ENCODE measurements around the gene ABCA4. TPM values are rescaled to one million over a fixed set of nuclear protein-coding genes. Genes with fewer than 3 reads are reported as not detected.

The ABCA4 gene
- total RNA-seq, 5 donors from 2014 or later (not counting 1 experiment from before 2014, with no cell fraction given), result not detected

GRCh38 chr1:93965888-93966287 is 155.1 kb downstream of the ABCA4 start:
- no peaks in the 10 kb centered on the region for H3K9me3 Mint-ChIP-seq
- H3K27ac ChIP-seq (ENCODE audit: low read length), result no peak overlapping the region
- ChIA-PET POLR2A (no interaction called here), CTCF (no interaction called here)
- H3K4me1 Mint-ChIP-seq, result no peaks in the 10 kb centered on the region
- DNase-seq (no peak), ATAC-seq (replicated peaks in 1 of 4) (no peak)
- 27% methylated on average over 1 of the region's 2 CpGs for WGBS (ENCODE audit: insufficient coverage)
- H3K27me3 Mint-ChIP-seq, result peaks cover 0 to 10% of the 10 kb centered on the region in 2 donors
- H3K27me3 ChIP-seq (replicated peaks in 1 of 2; ENCODE audit: control insufficient read depth in 2 of 2, extremely low read depth in 1 of 2, insufficient read depth in 2 of 2, low read length in 1 of 2), result no peaks in the 10 kb centered on the region
- no peak overlapping the region for H3K4me3 Mint-ChIP-seq
- H3K4me1 ChIP-seq (ENCODE audit: control insufficient read depth in 1 of 2, extremely low read depth in 1 of 2, insufficient read depth in 2 of 2, low read length in 2 of 2), result no peaks in the 10 kb centered on the region
- no peaks in the 10 kb centered on the region for H3K36me3 Mint-ChIP-seq
- no peaks in the 10 kb centered on the region for H3K36me3 ChIP-seq (ENCODE audit: control insufficient read depth in 2 of 2, extremely low read depth in 1 of 2, insufficient read depth in 1 of 2, low read length in 1 of 2)
- no peaks in the 10 kb centered on the region for H3K9me3 ChIP-seq
- no peak overlapping the region for H3K4me3 ChIP-seq (ENCODE audit: control insufficient read depth in 1 of 2, extremely low read depth in 1 of 2, low read length in 1 of 2)
- no peak overlapping the region for H3K27ac Mint-ChIP-seq

- Histone ChIP-seq H3K4me1 (ENCODE audit: control insufficient read depth in 1 of 2, extremely low read depth in 1 of 2, insufficient read depth in 2 of 2, low read length in 2 of 2) (no peaks in the 10 kb centered on the region), H3K27me3 (replicated peaks in 1 of 2; ENCODE audit: control insufficient read depth in 2 of 2, extremely low read depth in 1 of 2, insufficient read depth in 2 of 2, low read length in 1 of 2) (no peaks in the 10 kb centered on the region), H3K27ac (ENCODE audit: low read length) (no peak overlapping the region), H3K9me3 (no peaks in the 10 kb centered on the region), H3K36me3 (ENCODE audit: control insufficient read depth in 2 of 2, extremely low read depth in 1 of 2, insufficient read depth in 1 of 2, low read length in 1 of 2) (no peaks in the 10 kb centered on the region), H3K4me3 (ENCODE audit: control insufficient read depth in 1 of 2, extremely low read depth in 1 of 2, low read length in 1 of 2) (no peak overlapping the region)
- Mint-ChIP-seq H3K4me1 (no peaks in the 10 kb centered on the region), H3K9me3 (no peaks in the 10 kb centered on the region), H3K27me3 (peaks cover 0 to 10% of the 10 kb centered on the region in 2 donors), H3K36me3 (no peaks in the 10 kb centered on the region), H3K27ac (no peak overlapping the region), H3K4me3 (no peak overlapping the region)
- no peak for ATAC-seq (replicated peaks in 1 of 4)
- WGBS (ENCODE audit: insufficient coverage), result 80% methylated on average over 1 of the region's 2 CpGs
- no peak for DNase-seq
- ChIA-PET CTCF (no interaction called here), POLR2A (no interaction called here)
These were observed 155.7 kb downstream of the ABCA4 start for GRCh38 chr1:93965256-93965655.

GRCh38 chr1:93964777-93965200 is 156.2 kb downstream of the ABCA4 start:
- DNase-seq, result no peak
- Histone ChIP-seq H3K27me3 (replicated peaks in 1 of 2; ENCODE audit: control insufficient read depth in 2 of 2, extremely low read depth in 1 of 2, insufficient read depth in 2 of 2, low read length in 1 of 2) (no peaks in the 10 kb centered on the region), H3K36me3 (ENCODE audit: control insufficient read depth in 2 of 2, extremely low read depth in 1 of 2, insufficient read depth in 1 of 2, low read length in 1 of 2) (no peaks in the 10 kb centered on the region), H3K4me1 (ENCODE audit: control insufficient read depth in 1 of 2, extremely low read depth in 1 of 2, insufficient read depth in 2 of 2, low read length in 2 of 2) (no peaks in the 10 kb centered on the region), H3K27ac (ENCODE audit: low read length) (no peak overlapping the region), H3K9me3 (no peaks in the 10 kb centered on the region), H3K4me3 (ENCODE audit: control insufficient read depth in 1 of 2, extremely low read depth in 1 of 2, low read length in 1 of 2) (no peak overlapping the region)
- Mint-ChIP-seq H3K4me1 (no peaks in the 10 kb centered on the region), H3K27ac (no peak overlapping the region), H3K9me3 (no peaks in the 10 kb centered on the region), H3K27me3 (peaks cover 0 to 13% of the 10 kb centered on the region in 2 donors), H3K4me3 (no peak overlapping the region), H3K36me3 (no peaks in the 10 kb centered on the region)
- WGBS (ENCODE audit: insufficient coverage), result 81% methylated on average over 3 of the region's 4 CpGs
- POLR2A ChIA-PET, result no interaction called here
- CTCF ChIA-PET, result no interaction called here
- no peak for ATAC-seq (replicated peaks in 1 of 4)

DNA sequence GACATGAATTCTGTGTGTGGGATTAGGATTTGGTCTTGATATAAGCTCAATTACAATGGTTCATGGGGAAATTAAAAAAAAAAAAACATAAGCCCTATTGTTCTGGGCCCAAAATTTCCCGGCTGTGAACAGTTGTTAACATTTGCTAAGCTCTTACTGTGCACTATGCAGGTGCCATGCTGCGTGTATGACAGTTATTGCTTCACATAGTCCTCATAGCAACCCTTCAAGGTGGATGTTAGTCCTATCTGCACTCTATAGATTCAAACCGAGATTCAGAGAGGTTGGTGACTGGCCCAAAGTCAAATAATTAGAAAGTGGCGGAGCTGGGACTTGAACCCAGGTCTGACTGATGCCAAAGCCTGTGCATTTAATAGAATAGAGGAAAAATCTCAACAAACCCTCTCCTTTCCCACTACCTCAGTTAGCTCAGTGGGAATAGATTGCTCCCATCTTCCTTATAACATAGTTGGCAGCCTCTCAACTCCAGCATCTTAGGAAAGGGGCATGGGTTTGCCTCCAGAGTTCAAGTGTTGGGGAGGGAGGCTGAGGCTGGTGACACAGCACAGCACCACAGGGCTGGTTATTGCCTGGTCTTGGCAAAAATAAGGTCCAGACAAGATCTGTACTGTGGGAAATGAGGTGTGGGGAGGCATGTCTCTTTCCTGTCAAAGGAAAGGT is 156.7 kb downstream of the ABCA4 start:
- no peaks in the 10 kb centered on the region for H3K4me1 ChIP-seq (ENCODE audit: control insufficient read depth in 1 of 2, extremely low read depth in 1 of 2, insufficient read depth in 2 of 2, low read length in 2 of 2)
- ATAC-seq (replicated peaks in 1 of 4) (no peak), DNase-seq (no peak)
- Mint-ChIP-seq H3K9me3 (no peaks in the 10 kb centered on the region), H3K4me1 (no peaks in the 10 kb centered on the region), H3K27ac (no peak overlapping the region), H3K36me3 (no peaks in the 10 kb centered on the region), H3K27me3 (peaks cover 3 to 13% of the 10 kb centered on the region in 2 donors), H3K4me3 (no peak overlapping the region)
- no peaks in the 10 kb centered on the region for H3K36me3 ChIP-seq (ENCODE audit: control insufficient read depth in 2 of 2, extremely low read depth in 1 of 2, insufficient read depth in 1 of 2, low read length in 1 of 2)
- WGBS (ENCODE audit: insufficient coverage), result 91% methylated on average over 2 of the region's 4 CpGs
- H3K9me3 ChIP-seq, result no peaks in the 10 kb centered on the region
- H3K27me3 ChIP-seq (replicated peaks in 1 of 2; ENCODE audit: control insufficient read depth in 2 of 2, extremely low read depth in 1 of 2, insufficient read depth in 2 of 2, low read length in 1 of 2), result no peaks in the 10 kb centered on the region
- ChIA-PET POLR2A (no interaction called here), CTCF (no interaction called here)
- H3K4me3 ChIP-seq (ENCODE audit: control insufficient read depth in 1 of 2, extremely low read depth in 1 of 2, low read length in 1 of 2), result no peak overlapping the region
- H3K27ac ChIP-seq (ENCODE audit: low read length), result no peak overlapping the region

DNA sequence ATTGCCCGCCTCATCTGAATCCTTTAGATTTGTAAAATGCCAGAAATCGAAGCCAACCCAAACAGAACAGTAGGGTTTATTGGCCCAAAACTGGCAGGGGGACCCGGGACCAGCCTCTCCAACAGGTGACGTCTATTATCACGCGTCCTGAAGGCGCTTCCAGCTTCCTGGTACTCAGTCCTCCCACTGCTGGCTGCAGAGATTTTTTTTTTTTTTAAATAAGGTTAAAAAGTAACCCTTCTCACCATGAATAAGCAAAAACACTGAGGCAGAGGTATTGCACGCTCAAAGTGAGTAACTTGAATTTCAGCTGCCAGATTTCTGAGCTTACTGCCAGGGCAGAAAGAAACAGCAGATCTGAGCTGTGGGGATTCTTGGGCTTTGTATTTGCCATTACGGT is 157.4 kb downstream of the ABCA4 start:
- 81% methylated on average over 5 of the region's 9 CpGs for WGBS (ENCODE audit: insufficient coverage)
- no peak overlapping the region for H3K4me3 Mint-ChIP-seq
- ChIA-PET CTCF (no interaction called here), POLR2A (no interaction called here)
- Histone ChIP-seq H3K4me3 (ENCODE audit: control insufficient read depth in 1 of 2, extremely low read depth in 1 of 2, low read length in 1 of 2) (no peak overlapping the region), H3K36me3 (ENCODE audit: control insufficient read depth in 2 of 2, extremely low read depth in 1 of 2, insufficient read depth in 1 of 2, low read length in 1 of 2) (no peaks in the 10 kb centered on the region), H3K9me3 (no peaks in the 10 kb centered on the region), H3K27ac (ENCODE audit: low read length) (no peak overlapping the region), H3K27me3 (replicated peaks in 1 of 2; ENCODE audit: control insufficient read depth in 2 of 2, extremely low read depth in 1 of 2, insufficient read depth in 2 of 2, low read length in 1 of 2) (no peaks in the 10 kb centered on the region), H3K4me1 (ENCODE audit: control insufficient read depth in 1 of 2, extremely low read depth in 1 of 2, insufficient read depth in 2 of 2, low read length in 2 of 2) (no peaks in the 10 kb centered on the region)
- DNase-seq (no peak), ATAC-seq (replicated peaks in 1 of 4) (no peak)
- H3K27me3 Mint-ChIP-seq, result peaks cover 3 to 14% of the 10 kb centered on the region in 2 donors
- H3K27ac Mint-ChIP-seq, result no peak overlapping the region
- H3K36me3 Mint-ChIP-seq, result no peaks in the 10 kb centered on the region
- H3K9me3 Mint-ChIP-seq, result peaks cover 0 to under 1% (median 0%) of the 10 kb centered on the region in 3 donors
- no peaks in the 10 kb centered on the region for H3K4me1 Mint-ChIP-seq

GRCh38 chr1:93961906-93962305 is 159.0 kb downstream of the ABCA4 start:
- peaks cover 6% of the 10 kb centered on the region for H3K36me3 Mint-ChIP-seq
- H3K4me1 ChIP-seq (ENCODE audit: control insufficient read depth in 1 of 2, extremely low read depth in 1 of 2, insufficient read depth in 2 of 2, low read length in 2 of 2), result no peaks in the 10 kb centered on the region
- no peak overlapping the region for H3K27ac ChIP-seq (ENCODE audit: low read length)
- no peaks in the 10 kb centered on the region for H3K9me3 ChIP-seq
- H3K9me3 Mint-ChIP-seq, result peaks cover 9 to 15% (median 12%) of the 10 kb centered on the region in 3 donors
- H3K4me3 ChIP-seq (ENCODE audit: control insufficient read depth in 1 of 2, extremely low read depth in 1 of 2, low read length in 1 of 2), result no peak overlapping the region
- H3K27me3 Mint-ChIP-seq, result peaks cover 3 to 18% of the 10 kb centered on the region in 2 donors
- ATAC-seq (replicated peaks in 1 of 4) (no peak), DNase-seq (no peak)
- 79% methylated on average over 2 of the region's 3 CpGs for WGBS (ENCODE audit: insufficient coverage)
- H3K4me1 Mint-ChIP-seq, result no peaks in the 10 kb centered on the region
- no peak overlapping the region for H3K4me3 Mint-ChIP-seq
- POLR2A ChIA-PET, result no interaction called here
- H3K27me3 ChIP-seq (replicated peaks in 1 of 2; ENCODE audit: control insufficient read depth in 2 of 2, extremely low read depth in 1 of 2, insufficient read depth in 2 of 2, low read length in 1 of 2), result no peaks in the 10 kb centered on the region
- H3K36me3 ChIP-seq (ENCODE audit: control insufficient read depth in 2 of 2, extremely low read depth in 1 of 2, insufficient read depth in 1 of 2, low read length in 1 of 2), result no peaks in the 10 kb centered on the region
- CTCF ChIA-PET, result no interaction called here
- no peak overlapping the region for H3K27ac Mint-ChIP-seq

DNA sequence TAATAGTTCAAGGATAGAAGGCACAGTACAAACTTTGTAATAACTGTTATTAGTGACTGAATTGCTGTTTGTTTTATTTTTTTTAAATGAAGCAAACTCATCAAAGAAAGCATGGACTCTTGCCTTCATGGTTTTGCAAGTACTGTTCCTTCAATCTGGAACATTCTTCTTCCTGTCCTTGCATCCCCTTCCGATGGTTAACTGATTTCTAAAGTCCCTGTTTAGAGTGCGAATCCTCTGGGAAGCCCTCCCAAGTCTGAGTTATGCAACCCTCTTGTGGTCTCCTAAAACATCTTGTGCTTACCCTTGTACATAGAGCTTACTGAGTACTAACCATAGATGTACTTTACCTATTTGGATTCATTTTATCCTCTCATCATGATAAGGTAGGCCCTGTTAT is 159.5 kb downstream of the ABCA4 start:
- DNase-seq, result no peak
- no peaks in the 10 kb centered on the region for H3K36me3 ChIP-seq (ENCODE audit: control insufficient read depth in 2 of 2, extremely low read depth in 1 of 2, insufficient read depth in 1 of 2, low read length in 1 of 2)
- peaks cover 3 to 18% of the 10 kb centered on the region in 2 donors for H3K27me3 Mint-ChIP-seq
- no peaks in the 10 kb centered on the region for H3K27me3 ChIP-seq (replicated peaks in 1 of 2; ENCODE audit: control insufficient read depth in 2 of 2, extremely low read depth in 1 of 2, insufficient read depth in 2 of 2, low read length in 1 of 2)
- peaks cover 6% of the 10 kb centered on the region for H3K36me3 Mint-ChIP-seq
- no peak overlapping the region for H3K4me3 Mint-ChIP-seq
- H3K4me1 ChIP-seq (ENCODE audit: control insufficient read depth in 1 of 2, extremely low read depth in 1 of 2, insufficient read depth in 2 of 2, low read length in 2 of 2), result no peaks in the 10 kb centered on the region
- no peak overlapping the region for H3K4me3 ChIP-seq (ENCODE audit: control insufficient read depth in 1 of 2, extremely low read depth in 1 of 2, low read length in 1 of 2)
- 86% methylated on average over 1 of the region's 2 CpGs for WGBS (ENCODE audit: insufficient coverage)
- POLR2A ChIA-PET, result no interaction called here
- no peaks in the 10 kb centered on the region for H3K4me1 Mint-ChIP-seq
- no peak overlapping the region for H3K27ac Mint-ChIP-seq
- H3K9me3 Mint-ChIP-seq, result peaks cover 9 to 16% (median 14%) of the 10 kb centered on the region in 3 donors
- no peak overlapping the region for H3K27ac ChIP-seq (ENCODE audit: low read length)
- CTCF ChIA-PET, result no interaction called here
- ATAC-seq (replicated peaks in 1 of 4), result no peak
- no peaks in the 10 kb centered on the region for H3K9me3 ChIP-seq

All from T-cell (primary cell).